Activated T-cell treated with anti-CD3 and anti-CD28 coated beads for 4 hours (primary cell): ENCODE data around the gene TAS2R20.
"Not testable (repeated sequence)": the region's sequence is repeated elsewhere in the genome, so short reads cannot be mapped to it uniquely, and the experiment has no call there.

Source experiments
- DNase-seq: peaks from one replicate; pipeline ENCODE4 v3.0.0-alpha.2; 2020

TAS2R20 gene

DNA sequence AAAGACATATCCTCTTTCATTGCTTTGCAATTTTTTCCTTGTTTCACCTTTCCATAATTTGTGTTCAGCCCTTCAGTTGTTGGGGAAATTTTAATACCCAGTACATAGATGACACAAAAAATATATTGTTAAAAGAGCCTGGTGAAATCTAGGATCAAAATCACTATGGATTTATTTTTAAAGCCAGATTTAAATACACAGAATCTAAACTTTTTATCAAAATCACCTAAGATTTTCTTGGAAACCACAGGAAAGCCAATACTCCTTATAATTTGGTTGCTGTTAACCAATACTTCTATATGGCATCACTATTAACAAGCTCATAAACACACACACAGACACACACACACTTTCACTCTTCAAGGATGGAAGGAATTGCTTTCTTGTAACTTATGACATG, at the start of gene TAS2R20:
Gene TAS2R20, minus strand, starts transcription at position 101 of the 400 bp plus-strand sequence. CDS start 429 bp downstream, outside the sequence.
- no peak for DNase-seq

GRCh38 chr12:11041366-11041765, 43.3 kb upstream of the TAS2R20 start:
- DNase-seq, result not testable (repeated sequence)

- no peak for DNase-seq
These were observed 42.1 kb upstream of the TAS2R20 start for GRCh38 chr12:11040162-11040561.

GRCh38 chr12:11039171-11039570, 41.1 kb upstream of the TAS2R20 start:
- DNase-seq, result no peak

DNA sequence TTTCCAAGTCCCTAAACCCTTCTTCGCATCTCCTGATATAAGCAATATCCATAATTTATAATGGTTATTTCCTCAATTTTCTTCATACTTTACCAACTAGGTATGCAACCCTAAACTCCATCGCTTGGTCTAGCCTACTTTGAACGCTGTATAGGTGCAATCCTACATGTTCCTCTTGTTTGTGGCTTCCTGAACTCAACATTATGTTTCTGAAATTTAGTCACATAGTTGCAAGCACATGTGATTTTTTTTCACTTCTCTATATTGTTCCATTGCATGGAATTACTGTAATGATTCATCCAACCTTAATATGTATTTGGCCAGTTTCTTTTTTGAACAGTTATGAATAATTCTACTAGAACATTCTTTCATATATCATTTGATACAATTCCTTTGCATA, 35.9 kb upstream of the TAS2R20 start:
- not testable (repeated sequence) for DNase-seq

DNA sequence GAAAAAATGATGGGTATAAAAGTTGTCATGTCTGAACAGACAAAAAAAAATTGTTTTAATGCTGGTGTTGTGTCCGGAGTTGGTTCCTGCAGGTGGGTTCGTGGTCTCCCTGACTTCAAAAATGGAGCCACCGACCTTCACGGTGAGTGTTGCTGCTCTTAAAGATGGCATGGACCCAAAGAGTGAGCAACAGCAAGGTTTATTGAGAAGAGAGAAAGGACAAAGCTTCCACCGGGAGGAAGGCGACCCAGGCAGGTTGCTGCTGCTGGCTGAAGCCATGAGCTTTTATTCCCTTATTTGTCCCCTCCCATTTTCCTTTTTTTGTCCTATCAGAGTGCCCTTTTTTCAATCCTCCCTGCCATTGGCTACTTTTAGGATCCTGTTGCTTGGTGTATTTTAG, 33.2 kb upstream of the TAS2R20 start, which contains the start of gene TAS2R31:
Gene TAS2R31, minus strand, starts transcription at position 101 of the 400 bp plus-strand sequence. Its CDS starts 72 bp downstream, at position 29.
- DNase-seq, result no peak

GRCh38 chr12:11026118-11026517, 28.0 kb upstream of the TAS2R20 start:
- no peak for DNase-seq

- DNase-seq, result no peak
These were observed 25.3 kb upstream of the TAS2R20 start for GRCh38 chr12:11023387-11023786.

- DNase-seq, result no peak
These were observed 24.4 kb upstream of the TAS2R20 start, which contains the start of gene TAS2R19 for GRCh38 chr12:11022520-11022919. TAS2R19 (minus strand) TSS chr12:11022620; CDS start chr12:11022571, 49 bp downstream.

GRCh38 chr12:11016937-11017336, 18.8 kb upstream of the TAS2R20 start:
- no peak for DNase-seq

DNA sequence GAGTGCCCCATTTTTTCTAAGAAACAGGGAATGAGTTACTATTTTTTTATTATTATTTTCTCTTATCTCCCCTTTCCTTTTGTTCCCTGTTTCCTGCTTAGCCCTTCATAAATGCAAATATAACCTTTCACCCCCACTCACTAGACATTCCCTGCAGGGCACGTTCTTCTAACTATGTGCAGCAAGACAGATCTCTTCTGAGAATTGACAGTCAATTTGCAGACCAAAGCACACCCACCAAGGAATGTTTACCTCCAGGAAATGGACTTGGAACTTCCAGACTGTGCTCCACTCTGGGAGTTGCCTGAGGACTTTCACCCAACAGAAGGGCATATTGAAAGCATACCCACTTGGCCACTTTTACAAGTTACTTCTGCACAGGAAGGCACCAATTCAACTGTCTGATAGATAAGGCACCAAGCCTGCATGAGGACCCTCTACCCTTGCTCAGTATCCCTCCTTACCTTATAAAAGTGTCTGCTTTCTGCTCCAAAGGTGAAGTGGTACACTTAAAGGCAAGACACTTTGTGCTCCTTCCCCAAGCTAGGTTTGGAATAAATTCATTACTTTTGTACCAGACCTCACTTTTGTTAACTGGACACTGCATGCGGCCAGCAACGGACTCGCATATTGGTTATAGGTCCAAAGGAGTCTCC, 17.8 kb upstream of the TAS2R20 start:
- DNase-seq, result no peak

- no peak for DNase-seq
These were observed 16.1 kb upstream of the TAS2R20 start for GRCh38 chr12:11014234-11014633.

GRCh38 chr12:11007608-11008007, 9.5 kb upstream of the TAS2R20 start:
- no peak for DNase-seq

GRCh38 chr12:10994307-10994706, 3.8 kb downstream of the TAS2R20 start:
- no peak for DNase-seq

- DNase-seq, result no peak
These were observed 9.0 kb downstream of the TAS2R20 start for GRCh38 chr12:10989107-10989506.

- DNase-seq, result no peak
These were observed 11.3 kb downstream of the TAS2R20 start, which contains the start of gene TAS2R50 for GRCh38 chr12:10986812-10987211. TAS2R50 (minus strand) TSS chr12:10986912; CDS start chr12:10986860, 52 bp downstream.

- no peak for DNase-seq
These were observed 15.9 kb downstream of the TAS2R20 start for GRCh38 chr12:10982244-10982643.

- no peak for DNase-seq
These were observed 23.1 kb downstream of the TAS2R20 start for GRCh38 chr12:10974965-10975364.

DNA sequence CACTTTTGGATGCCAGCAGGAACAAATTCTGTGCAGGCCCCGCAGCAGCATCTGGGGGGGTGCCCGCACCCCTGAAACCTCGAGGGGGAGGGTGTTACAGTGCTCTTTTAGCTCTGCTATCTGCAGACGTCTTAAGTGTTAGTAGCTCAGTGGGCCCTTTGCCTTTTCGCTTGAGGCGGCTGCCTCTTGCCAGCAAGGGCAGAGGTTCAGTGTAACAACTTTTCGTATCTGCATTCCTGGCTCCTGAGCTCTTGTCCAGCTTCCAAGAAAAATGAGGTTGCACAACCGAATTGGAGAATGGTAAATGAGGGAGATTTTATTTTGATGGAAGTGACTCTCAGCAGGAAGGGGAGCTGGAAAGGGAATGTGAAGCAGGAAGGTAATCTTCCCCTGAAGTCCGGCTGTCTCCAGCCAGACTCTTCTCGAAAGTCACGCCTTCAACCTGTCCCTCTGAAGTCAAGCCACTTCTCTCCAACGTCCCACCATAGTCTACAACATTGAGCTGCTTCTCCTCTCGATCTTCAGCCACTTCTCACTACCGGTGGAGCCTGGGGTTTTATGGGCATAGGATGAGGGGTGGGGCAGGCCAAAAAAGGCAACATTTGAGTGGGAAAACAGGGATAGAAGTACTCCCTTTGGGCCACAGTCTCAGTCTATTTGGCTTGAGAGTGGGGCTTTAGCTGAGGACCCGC, 29.2 kb downstream of the TAS2R20 start:
- DNase-seq, result no peak

GRCh38 chr12:10967409-10967808, 30.7 kb downstream of the TAS2R20 start:
- no peak for DNase-seq

DNA sequence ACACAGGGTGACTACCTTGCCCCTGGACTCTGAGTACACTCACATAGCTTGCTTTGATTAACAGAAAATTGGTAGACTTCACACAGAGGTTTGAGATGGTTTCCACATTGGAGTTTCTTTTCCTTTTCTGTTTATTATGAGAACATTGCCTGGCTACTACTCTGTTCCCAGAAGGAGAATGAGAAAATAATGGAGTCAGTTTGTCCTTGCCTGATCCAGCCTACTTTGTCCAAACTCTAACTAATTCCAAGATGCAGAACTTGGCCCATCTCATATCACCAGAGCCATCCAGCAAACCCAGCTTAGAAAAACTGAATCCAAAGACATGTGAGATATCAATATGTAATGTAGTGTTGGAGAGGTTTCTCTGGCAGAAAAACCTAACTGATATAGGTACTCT, 31.8 kb downstream of the TAS2R20 start:
- no peak for DNase-seq

DNA sequence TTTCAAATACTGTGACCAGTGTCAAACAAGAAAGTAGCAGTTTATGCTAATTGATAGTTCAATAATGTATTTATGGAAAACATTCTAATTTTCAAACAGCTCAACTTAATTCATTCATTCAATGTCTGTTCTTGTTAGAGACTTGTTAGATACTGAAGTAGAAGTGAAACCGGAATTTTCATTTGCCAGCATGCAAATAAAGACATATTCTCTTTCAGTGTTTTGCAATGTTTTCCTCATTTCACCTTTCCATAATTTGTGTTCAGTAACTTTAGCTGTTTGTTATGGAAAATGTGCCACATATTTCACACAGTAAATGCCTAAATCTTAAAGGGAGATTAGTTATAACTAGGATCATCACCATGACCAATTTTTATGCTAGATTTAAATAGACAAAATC, 32.6 kb downstream of the TAS2R20 start:
- DNase-seq, result no peak

DNA sequence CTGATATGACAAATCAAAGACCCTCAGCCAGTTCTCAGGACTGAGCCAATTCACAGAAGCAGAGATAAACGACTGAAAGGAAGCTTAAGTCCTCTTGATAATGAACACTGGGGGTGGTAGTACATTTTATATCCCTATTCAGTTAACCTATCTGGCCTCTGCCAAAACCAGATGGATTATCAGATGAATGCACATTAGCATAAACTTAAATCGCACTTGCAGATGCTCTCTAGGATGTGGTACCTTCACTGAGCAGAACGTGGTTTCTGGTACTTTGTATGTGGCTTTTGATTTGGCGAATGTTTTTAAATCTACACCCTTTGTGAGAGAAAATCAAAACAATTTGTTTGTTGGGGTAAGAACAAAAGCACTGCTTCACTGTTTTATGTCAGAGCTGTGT, 37.9 kb downstream of the TAS2R20 start:
- DNase-seq, result no peak

DNA sequence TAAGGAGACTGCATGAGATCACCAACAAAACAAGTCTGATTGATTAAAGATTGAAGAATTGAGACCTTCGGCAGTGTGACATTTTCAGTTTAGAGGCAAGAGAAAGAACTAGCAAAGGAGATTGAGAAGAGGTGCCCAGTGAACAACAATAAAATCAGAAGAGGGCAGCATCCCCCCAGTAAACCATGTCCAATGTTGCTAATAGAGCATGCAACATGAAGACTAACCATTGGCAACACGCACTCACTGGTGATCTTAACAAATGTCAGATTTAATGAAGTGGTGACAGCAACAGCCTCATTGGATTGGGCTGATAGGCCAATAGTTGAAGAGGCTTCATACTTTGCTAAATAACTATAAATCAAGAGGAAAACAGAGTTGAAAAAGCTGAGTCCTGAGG, 38.3 kb downstream of the TAS2R20 start:
- no peak for DNase-seq
